Peyer's patch (tissue), 4 donors: ENCODE data around the gene SUDS3. TPM values are rescaled to one million over a fixed set of nuclear protein-coding genes. Genes with fewer than 3 reads are reported as not detected.

Source experiments
- DNase-seq, 3 donors: peaks; one replicate each; pipeline ENCODE4 v3.0.0-alpha.2; 2017 to 2019
- H3K27ac ChIP-seq, 4 donors: fragments of 200-600 bp; sonication (generic); one replicate each; pipeline ENCODE4 v1.5.1; 2016 to 2019
- H3K27me3 ChIP-seq, 2 donors: fragments of 200-600 bp; sonication (generic); one replicate each; pipeline ENCODE4 v1.5.1; 2019
- H3K36me3 ChIP-seq, 3 donors: fragments of 200-600 bp; sonication (generic); one replicate each; pipeline ENCODE4 v1.5.1; 2016 to 2019
- H3K4me1 ChIP-seq, 4 donors: fragments of 200-600 bp; sonication (generic); one replicate each; pipeline ENCODE4 v1.5.1; 2016 to 2019
- H3K4me3 ChIP-seq, 4 donors: fragments of 200-600 bp; sonication (generic); 1 replicate in 3 of 4; 2 replicates in 1 of 4; pipeline ENCODE4 v1.5.1; 2016 to 2019; ENCODE audit warnings: mild to moderate bottlenecking in 1 of 4
- H3K9me3 ChIP-seq, 4 donors: fragments of 200-600 bp; sonication (generic); one replicate each; pipeline ENCODE4 v1.5.1; 2016 to 2019; ENCODE audit warnings: mild to moderate bottlenecking in 1 of 4
- POLR2A ChIP-seq, 2 donors: fragments of 450-650 bp; IDR thresholded peaks; one replicate each; pipeline ENCODE4 v1.5.1; 2017; ENCODE audit warnings: antibody characterized with exemption in 2 of 2, mild to moderate bottlenecking in 2 of 2, moderate library complexity in 2 of 2
- total RNA-seq, 4 donors: library from RNA; depleted of rRNA; stranded (reverse); fragments of >200 nt; gene quantifications; one replicate each; pipeline ENCODE4 v1.1.0, GENCODE V29; 2016
- TF ChIP-seq, protein P1 (sequence below), 6 experiments: fragments of 450-650 bp in 4 of 6; fragments of 200-600 bp in 2 of 6; sonication (generic) in 1 of 6; IDR thresholded peaks; one replicate each; pipeline ENCODE4 v1.5.1; 2017 to 2019; ENCODE audit warnings: antibody characterized with exemption in 6 of 6, mild to moderate bottlenecking in 3 of 6, moderate library complexity in 1 of 6

The SUDS3 gene
- total RNA-seq, 4 donors from 2014 or later = 39.2 to 86.7 (median 66.1) TPM

DNA sequence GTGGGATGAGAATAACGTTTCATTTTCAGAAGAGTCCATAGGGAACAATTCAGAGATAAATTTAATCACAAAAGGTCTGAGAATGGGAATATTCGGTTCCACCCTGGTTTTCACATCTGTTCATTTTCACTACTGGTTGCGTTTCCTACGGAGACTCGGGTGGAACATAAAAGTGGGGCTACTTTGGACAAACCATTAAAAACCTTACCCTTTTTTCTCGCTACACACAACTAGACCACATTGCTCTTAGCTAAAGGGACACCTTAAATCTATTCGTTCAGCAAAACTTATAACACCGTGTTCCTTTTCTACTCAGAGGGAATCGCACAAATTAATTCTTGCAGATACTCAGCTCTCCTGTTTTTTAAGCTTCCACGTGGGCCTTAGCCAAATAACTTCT is 1.0 kb upstream of the SUDS3 start:
- no peaks in the 10 kb centered on the region for H3K9me3 ChIP-seq
- no peaks in the 10 kb centered on the region for H3K27me3 ChIP-seq
- peak overlapping the region in 1 of 4 donors; percentile 93 for H3K27ac ChIP-seq
- DNase-seq = no peak
- TF ChIP-seq, protein P1, sequence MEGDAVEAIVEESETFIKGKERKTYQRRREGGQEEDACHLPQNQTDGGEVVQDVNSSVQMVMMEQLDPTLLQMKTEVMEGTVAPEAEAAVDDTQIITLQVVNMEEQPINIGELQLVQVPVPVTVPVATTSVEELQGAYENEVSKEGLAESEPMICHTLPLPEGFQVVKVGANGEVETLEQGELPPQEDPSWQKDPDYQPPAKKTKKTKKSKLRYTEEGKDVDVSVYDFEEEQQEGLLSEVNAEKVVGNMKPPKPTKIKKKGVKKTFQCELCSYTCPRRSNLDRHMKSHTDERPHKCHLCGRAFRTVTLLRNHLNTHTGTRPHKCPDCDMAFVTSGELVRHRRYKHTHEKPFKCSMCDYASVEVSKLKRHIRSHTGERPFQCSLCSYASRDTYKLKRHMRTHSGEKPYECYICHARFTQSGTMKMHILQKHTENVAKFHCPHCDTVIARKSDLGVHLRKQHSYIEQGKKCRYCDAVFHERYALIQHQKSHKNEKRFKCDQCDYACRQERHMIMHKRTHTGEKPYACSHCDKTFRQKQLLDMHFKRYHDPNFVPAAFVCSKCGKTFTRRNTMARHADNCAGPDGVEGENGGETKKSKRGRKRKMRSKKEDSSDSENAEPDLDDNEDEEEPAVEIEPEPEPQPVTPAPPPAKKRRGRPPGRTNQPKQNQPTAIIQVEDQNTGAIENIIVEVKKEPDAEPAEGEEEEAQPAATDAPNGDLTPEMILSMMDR (IDR thresholded peaks at IDR 0.05) = no peak
- no peak for TF ChIP-seq POLR2A (IDR thresholded peaks at IDR 0.05)
- H3K4me3 ChIP-seq = no peak overlapping the region
- H3K36me3 ChIP-seq = peaks cover 0 to 17% (median 0%) of the 10 kb centered on the region in 3 donors
- peaks cover 0 to 42% (median 5%) of the 10 kb centered on the region in 4 donors for H3K4me1 ChIP-seq

DNA sequence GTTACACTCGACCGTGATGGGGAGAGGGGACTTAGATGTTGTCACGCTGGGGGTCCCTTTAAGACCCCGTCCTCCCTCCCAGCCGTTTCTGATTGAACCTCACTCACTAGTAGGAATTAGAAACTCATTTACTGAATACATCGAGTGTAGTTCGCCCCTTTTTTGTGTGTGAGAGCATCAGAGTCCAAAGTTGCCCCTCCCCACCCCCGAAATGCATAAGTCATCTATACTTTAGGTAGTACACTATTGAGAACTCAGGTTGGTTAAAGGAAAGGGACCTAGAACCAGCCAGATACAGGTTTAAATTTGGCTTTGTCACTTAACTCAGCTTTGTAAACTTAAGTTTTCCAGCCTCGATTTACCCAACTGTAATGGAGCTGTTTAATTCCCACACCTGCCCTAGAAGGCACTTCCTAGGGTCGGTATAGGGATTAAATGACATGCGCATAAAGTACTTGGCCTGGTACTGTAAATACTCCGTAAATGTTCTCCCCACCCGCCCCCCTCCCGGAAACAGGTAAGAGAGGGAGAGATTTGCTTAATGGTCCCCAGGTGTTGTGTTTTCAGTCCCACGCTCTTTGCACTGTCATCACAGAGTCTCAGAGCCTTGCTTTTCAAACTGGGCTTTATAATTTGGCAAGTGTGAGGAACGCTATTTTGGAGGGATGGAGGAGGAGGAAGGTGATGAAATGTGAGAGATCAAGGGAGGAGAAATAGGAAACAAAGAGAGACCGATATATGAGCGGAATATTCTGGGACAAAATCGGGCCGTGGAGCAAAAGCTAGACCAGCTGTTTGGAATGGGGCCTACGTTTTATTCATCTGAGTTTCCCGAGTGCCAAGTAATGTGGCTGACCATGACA is 897 bp downstream of the SUDS3 start:
- TF ChIP-seq POLR2A (IDR thresholded peaks at IDR 0.05) = no peak
- TF ChIP-seq, protein P1 (IDR thresholded peaks at IDR 0.05) = no peak
- Histone ChIP-seq H3K4me1 (peaks cover 0 to 33% (median 5%) of the 10 kb centered on the region in 4 donors), H3K9me3 (no peaks in the 10 kb centered on the region), H3K36me3 (peaks cover 0 to 37% (median 0%) of the 10 kb centered on the region in 3 donors), H3K4me3 (peak overlapping the region; percentile 80 to 99 (median 89)), H3K27me3 (no peaks in the 10 kb centered on the region), H3K27ac (peak overlapping the region; percentile 85 to 93 (median 93))
- peak in 1 of 3 donors; percentile 19 for DNase-seq

DNA sequence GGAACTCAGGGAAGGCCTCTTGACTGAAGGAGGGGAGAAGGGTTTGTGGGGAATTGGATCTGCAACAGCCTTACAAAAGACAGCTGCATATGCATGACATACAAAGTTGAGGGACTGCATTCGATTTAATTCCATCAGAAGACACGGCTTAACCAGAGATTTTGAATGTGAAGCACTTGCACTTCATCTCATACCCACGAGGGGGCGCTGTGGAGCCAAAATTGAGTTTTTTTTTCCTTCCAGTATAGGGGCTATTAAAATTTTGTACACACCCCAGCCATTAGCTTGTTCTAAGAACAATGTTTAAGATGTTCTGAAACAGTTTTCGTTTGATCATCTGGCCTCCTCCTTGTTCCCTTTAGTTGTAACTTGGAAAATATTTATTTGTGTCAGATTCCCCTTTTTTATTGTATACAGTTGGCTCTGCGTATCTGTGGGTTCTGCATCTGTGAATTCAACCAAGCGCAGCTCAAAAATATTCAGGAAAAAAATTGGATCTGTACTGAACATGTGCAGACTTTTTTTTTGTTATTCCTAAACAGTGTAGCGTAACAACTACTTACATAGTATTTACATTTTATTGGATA is 1.6 kb downstream of the SUDS3 start:
- peak; percentile 59 to 81 (median 67) for DNase-seq
- peaks cover 0 to 43% (median 0%) of the 10 kb centered on the region in 3 donors for H3K36me3 ChIP-seq
- no peak for TF ChIP-seq POLR2A (IDR thresholded peaks at IDR 0.05)
- TF ChIP-seq, protein P1 (IDR thresholded peaks at IDR 0.05) = peak; percentile 86 to 99 (median 96)
- peak overlapping the region; percentile 85 to 93 (median 93) for H3K27ac ChIP-seq
- peak overlapping the region; percentile 80 to 99 (median 89) for H3K4me3 ChIP-seq
- peaks cover 0 to 33% (median 5%) of the 10 kb centered on the region in 4 donors for H3K4me1 ChIP-seq
- H3K9me3 ChIP-seq = no peaks in the 10 kb centered on the region
- no peaks in the 10 kb centered on the region for H3K27me3 ChIP-seq

DNA sequence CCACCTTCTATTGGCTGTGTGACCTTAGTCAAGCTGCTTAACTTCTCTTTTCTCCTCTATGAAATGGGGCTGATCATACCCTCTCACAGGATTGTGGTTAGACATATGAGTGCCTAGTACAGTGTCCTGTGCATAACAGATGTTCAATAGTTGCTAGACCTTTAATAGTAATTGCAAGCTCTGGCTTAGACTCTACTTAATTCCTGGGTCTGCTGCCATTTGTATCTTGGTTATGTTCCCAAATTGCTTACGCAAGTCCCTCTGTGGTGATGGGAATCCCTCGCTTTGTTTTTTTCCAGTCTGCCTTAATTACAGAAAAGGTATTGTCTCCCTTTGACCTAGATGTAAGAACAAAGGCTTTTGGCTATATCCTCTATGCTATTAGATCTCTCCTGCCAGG is 15.1 kb downstream of the SUDS3 start:
- H3K27ac ChIP-seq = no peak overlapping the region
- H3K4me1 ChIP-seq = no peaks in the 10 kb centered on the region
- no peak overlapping the region for H3K4me3 ChIP-seq
- no peak for TF ChIP-seq POLR2A (IDR thresholded peaks at IDR 0.05)
- TF ChIP-seq, protein P1 (IDR thresholded peaks at IDR 0.05) = no peak
- no peak for DNase-seq
- no peaks in the 10 kb centered on the region for H3K9me3 ChIP-seq
- peaks cover 0 to 94% (median 0%) of the 10 kb centered on the region in 3 donors for H3K36me3 ChIP-seq
- no peaks in the 10 kb centered on the region for H3K27me3 ChIP-seq

DNA sequence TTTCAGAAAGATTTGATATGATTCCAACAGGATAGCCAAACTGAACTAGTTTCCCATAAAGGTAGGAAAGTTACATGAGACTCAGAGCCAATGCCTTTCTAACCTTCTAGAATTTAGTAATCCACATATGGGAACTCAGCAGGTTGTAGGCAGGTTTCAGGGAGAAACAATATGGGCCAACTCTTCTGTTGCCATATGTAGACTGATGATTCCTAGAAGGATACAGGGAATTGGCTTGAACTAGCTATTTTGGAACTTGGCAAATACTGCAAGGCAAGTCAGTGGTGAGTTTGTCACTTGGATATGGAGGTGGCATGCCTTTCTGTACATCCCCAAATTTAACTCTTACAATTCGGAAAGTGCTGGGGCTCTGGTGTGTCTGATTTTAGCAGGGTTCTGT is 15.5 kb downstream of the SUDS3 start:
- Histone ChIP-seq H3K27me3 (no peaks in the 10 kb centered on the region), H3K36me3 (peaks cover 0 to 94% (median 0%) of the 10 kb centered on the region in 3 donors), H3K4me1 (no peaks in the 10 kb centered on the region), H3K4me3 (no peak overlapping the region), H3K27ac (no peak overlapping the region), H3K9me3 (no peaks in the 10 kb centered on the region)
- DNase-seq = no peak
- TF ChIP-seq, protein P1 (IDR thresholded peaks at IDR 0.05) = no peak
- TF ChIP-seq POLR2A (IDR thresholded peaks at IDR 0.05) = no peak
